Body of pancreas (tissue), 4 donors: Measurements from ENCODE around the gene SH3RF2.

ENCODE experiments used
- POLR2A ChIP-seq, 3 donors: fragments of 450-650 bp; IDR thresholded peaks; one replicate each; pipeline ENCODE4 v1.6.1; 2016; ENCODE audit warnings: antibody characterized with exemption in 3 of 3, mild to moderate bottlenecking in 2 of 3
- TF ChIP-seq, protein P1 (sequence below), 7 experiments: fragments of 450-650 bp in 4 of 7; fragments of 200-600 bp in 3 of 7; sonication (generic) in 3 of 7; IDR thresholded peaks; one replicate each; pipeline ENCODE4 v1.5.1; 2016 to 2019; ENCODE audit warnings: antibody characterized with exemption in 7 of 7

DNA sequence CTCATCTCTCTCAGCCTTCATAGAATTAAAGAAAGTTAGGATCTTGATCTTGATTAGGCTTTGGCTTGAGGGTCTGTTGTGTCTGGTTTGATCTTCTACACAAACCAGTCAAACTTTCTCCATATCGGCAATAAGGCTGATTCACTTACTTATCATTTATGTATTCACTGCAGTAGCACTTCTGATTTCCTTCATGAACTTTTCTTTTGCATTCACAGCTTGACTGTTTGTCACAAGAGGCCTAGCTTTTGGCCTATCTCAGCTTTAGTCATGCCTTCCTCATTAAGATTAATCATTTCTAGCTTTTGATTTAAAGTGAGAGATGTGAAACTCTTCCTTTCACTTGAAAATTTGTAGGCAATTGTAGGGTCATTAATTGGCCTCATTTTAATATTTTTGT lies 62.8 kb downstream of the SH3RF2 start:
- TF ChIP-seq, protein P1, sequence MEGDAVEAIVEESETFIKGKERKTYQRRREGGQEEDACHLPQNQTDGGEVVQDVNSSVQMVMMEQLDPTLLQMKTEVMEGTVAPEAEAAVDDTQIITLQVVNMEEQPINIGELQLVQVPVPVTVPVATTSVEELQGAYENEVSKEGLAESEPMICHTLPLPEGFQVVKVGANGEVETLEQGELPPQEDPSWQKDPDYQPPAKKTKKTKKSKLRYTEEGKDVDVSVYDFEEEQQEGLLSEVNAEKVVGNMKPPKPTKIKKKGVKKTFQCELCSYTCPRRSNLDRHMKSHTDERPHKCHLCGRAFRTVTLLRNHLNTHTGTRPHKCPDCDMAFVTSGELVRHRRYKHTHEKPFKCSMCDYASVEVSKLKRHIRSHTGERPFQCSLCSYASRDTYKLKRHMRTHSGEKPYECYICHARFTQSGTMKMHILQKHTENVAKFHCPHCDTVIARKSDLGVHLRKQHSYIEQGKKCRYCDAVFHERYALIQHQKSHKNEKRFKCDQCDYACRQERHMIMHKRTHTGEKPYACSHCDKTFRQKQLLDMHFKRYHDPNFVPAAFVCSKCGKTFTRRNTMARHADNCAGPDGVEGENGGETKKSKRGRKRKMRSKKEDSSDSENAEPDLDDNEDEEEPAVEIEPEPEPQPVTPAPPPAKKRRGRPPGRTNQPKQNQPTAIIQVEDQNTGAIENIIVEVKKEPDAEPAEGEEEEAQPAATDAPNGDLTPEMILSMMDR (IDR thresholded peaks at IDR 0.05), result no peak
- TF ChIP-seq POLR2A (IDR thresholded peaks at IDR 0.05), result no peak
